Posterior cingulate gyrus (tissue), 11 donors: ENCODE data around the gene TMEM154.

Source experiments
- DNase-seq, 10 donors: peaks; one replicate each; pipeline versions ENCODE4 v3.0.0 to v3.0.0-alpha.2; 2020 to 2021; ENCODE audit warnings: mixed read lengths in 3 of 10
- intact Hi-C: fragments of 100-400 bp; cut with DNase I; formaldehyde crosslinking; loops from one replicate; pipeline ENCODE4 v1.15.1; 2023

Gene TMEM154

GRCh38 chr4:152573861-152574260, 105.9 kb downstream of the TMEM154 start:
- intact Hi-C loops = no loop called here

GRCh38 chr4:152572417-152573086, 107.2 kb downstream of the TMEM154 start:
- intact Hi-C loops = no loop called here
- DNase-seq = no peak

More at GRCh38 chr4:152573861-152574260, 105.9 kb downstream of the TMEM154 start:
- DNase-seq = no peak

- DNase-seq = no peak
- intact Hi-C loops = no loop called here
Measured at GRCh38 chr4:152571770-152572169, 108.0 kb downstream of the TMEM154 start.

- no peak for DNase-seq
- intact Hi-C loops = no loop called here
Measured at GRCh38 chr4:152571296-152571695, 108.5 kb downstream of the TMEM154 start.
